Activated T-helper 9 cell treated with anti-CD3 and anti-CD28 coated beads, Interleukin-2, amount 50 U/mL, for 16 hours (primary cell): Measurements from ENCODE around the gene MB21D2.
A peak's percentile ranks its signal among the peaks of the same experiment; 100 is the strongest.

ENCODE experiments used
- DNase-seq: peaks from one replicate; pipeline ENCODE4 v3.0.0-alpha.2; 2020; ENCODE audit warnings: low read depth

Gene MB21D2

GRCh38 chr3:192833177-192833890, 84.3 kb downstream of the MB21D2 start:
- DNase-seq = no peak

DNA sequence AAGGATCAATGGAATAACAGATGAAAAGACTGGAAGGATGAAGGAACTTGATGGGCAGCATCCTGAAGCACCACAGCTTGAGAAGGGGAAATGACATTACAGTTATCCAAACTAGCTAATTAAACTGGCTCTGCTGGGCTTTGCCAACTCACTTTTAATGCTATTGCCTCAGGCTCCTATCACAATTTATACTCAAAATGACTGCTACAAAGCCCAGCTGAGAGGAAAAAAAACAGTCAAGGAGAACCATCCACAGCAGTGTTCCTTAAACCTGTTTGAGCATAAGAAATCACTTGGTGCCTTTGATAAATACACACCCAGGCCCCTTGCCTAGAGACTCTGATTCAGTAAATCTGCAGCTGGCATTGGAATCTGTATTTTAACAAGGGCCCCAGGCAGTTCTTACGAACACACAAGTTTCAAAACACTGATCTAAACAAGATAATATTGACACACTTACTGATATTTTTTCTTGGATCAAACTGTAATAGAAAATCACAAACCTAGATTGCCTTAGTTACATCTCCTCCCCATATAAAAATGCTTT, 85.8 kb downstream of the MB21D2 start:
- no peak for DNase-seq

DNA sequence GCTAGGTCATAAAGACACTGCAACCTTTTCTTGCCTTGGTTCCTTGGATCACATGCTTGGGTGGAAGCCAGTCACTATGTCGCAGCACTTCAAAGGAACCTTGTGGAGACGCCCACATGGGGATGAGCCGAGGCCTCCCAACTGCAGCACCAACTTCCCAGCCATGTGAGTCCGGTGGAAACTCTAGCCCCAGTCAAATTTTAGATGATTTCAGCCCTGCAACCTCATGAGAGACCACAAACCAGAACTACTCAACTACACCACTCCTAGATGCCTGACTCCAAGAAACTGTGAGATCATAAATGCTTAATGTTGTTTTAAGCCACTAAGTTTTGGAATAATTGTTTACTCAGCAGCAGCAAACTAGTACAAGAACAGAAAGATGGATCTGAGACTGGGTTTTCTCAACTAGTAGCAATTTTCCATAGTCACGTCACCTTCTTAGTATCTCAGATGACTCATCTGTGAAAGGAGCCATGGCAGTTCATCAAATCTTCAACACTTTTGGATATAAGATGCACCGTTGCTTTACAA, 86.5 kb downstream of the MB21D2 start:
- DNase-seq = no peak

GRCh38 chr3:192830291-192831110, 87.2 kb downstream of the MB21D2 start:
- DNase-seq = no peak

DNA sequence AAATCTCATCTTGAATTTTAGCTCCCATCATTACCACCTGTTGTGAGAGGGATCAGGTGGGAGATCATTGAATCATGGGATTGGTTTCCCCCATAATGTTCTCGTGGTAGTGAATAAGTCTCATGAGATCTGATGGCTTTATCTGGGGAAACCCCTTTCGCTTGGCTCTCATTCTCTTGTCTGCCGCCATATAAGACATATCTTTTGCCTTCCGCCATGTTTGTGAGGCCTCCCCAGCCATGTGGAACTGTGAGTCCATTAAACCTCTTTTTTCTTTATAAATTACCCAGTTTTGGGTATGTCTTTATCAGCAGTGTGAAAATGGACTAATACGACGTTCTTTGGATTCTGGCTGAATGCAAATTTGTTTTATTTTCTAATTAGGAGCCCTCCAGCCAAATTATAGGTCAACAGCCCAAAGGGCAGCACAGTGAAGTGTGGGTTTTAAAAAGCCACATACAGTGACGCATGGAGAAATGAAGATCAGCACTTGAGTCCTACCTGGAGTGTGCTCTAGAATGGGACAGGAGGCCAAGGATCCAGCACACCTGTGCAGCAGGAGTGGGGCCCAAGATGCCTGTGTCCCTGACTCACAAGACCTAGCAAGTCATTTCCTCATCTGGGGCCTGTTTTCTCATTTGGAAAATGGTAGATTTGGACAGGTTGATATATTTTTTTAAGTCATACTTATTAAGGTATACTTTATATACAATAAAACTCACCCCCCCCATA, 89.6 kb downstream of the MB21D2 start:
- no peak for DNase-seq

DNA sequence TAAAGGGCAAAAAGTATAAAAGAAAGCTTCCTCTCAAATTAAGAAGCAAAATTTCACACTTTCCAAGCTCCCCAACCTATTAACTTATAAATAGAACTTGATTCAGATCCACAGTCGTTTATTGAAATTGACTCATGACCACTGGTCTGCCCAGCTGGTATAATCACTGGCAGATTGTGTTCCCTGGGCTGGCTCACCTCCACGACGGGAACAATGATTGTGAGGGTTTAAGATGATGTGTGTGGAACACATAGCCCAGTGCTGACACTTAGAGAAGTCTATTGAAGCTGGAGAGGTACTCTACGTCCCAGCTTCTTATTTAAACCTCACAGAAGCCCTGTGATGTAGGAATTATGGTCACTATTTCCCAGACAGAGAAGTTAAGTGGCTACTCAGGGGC, 90.4 kb downstream of the MB21D2 start:
- DNase-seq = no peak

DNA sequence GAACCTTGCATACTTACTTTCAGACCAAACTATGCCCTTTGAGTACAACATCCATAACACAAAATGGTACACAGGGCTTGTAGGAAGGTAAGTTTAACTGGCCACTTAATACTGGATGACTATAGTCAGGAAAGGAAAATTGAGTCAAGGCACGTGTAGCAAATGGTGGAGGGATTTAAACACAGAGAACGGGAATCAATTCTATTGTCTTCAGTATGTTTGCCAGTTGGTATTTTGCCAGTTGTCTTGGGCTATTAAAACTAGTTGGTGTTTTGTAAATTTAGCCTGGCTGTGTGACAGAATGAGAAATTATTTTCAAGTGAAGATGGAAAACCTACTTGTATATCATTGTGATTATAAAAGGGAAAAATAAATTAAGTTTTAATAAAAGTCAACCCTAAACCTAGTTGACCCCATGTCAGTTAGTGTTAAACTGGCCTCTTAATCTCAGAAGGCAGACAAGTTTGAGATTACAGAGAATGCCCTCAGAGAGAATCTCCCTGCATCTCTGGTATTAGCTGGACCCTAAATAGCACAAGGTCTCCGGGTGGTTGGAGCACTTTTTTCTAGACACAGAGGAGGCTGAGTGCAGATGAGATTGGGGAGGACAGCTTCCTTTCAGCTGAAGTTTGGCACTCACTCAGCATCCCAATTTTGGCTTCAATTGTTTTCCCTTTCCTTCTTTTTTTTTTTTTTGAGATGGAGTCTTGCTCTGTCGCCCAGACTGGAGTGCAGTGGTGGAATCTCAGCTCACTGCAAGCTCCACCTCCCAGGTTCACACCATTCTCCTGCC, 91.2 kb downstream of the MB21D2 start:
- DNase-seq = no peak

DNA sequence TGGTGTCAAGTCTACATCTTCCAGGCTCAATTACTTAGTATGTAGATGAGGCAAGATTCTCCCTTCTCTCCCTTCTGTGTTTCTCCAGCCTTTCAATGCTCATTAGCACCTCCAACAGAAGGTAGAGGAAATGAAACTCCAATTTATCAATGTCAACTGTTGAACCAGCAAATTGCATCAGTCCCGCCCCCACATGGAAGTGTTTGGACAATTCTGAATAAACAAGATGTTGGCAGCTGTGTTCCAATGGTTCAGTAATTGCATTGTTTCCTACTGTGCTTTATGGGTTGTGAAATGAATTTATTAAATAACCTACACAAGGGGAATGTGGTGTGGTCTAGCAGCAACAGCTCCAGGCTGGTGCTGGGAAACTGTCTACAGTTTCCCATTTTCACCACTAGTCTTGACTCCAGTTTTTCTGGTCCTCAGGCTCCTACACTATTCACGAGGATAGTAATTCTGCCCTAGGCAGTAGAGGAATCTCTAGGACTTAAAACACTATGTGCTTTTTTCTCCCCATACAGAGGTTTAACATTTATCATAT, 91.9 kb downstream of the MB21D2 start:
- DNase-seq = no peak

DNA sequence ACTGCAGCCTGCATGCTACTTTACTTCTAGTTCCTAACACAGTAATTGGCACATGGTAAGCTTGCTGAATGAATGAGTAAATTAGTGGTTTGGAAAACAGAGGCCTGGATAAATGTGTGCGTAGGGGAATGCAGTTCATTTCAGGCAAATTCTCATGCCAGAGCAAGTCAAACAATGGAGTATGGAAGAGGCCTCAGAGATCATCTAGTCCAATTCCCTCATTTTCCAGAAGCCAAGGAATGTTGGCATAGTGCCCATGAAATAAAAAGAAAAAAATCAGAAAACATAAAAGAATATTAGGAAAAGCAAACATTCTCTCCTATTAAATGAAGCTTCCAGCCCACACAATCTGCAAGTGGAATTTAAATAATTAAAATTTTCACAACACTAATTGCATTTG, 92.4 kb downstream of the MB21D2 start:
- DNase-seq = no peak

DNA sequence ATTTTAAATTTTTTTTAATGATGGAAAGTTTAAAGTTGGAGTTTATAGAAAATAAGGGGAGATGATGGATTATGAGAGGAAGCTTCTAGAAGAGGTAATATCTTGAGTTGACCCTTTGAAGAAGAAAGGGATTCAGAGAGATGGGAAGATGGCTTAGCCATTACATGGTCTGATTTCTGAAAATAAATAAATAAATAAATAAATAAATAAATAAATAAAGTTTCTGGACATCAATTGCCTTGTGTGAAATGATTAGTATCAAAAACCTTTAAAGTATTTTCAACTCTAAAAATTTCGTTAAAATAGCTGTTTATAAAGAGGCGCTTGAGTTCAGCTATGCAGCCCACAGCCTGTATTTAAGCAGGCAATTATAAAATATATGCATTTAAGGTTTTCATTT, 93.3 kb downstream of the MB21D2 start:
- no peak for DNase-seq

GRCh38 chr3:192821161-192821560, 96.5 kb downstream of the MB21D2 start:
- no peak for DNase-seq

DNA sequence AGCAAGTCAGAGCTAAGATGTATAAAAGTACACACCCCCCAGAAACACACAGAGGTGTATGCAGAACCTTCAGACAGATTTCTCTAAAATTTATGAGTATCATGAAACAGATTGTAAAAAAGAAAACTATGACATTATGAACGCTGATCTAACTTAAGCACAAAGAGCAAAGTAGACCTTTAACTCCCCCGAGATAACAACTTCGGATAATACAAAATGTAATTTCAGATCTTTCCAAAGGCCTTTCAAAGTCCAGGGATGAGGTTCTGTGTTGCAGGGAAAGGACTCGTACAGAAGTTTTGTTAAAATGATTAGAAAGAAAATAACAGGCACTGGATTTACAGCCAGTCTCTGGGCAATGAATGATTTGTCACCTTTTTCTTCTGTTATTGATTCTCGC, 97.5 kb downstream of the MB21D2 start:
- DNase-seq = no peak

GRCh38 chr3:192819001-192819569, 98.6 kb downstream of the MB21D2 start:
- DNase-seq = peak; percentile 41

DNA sequence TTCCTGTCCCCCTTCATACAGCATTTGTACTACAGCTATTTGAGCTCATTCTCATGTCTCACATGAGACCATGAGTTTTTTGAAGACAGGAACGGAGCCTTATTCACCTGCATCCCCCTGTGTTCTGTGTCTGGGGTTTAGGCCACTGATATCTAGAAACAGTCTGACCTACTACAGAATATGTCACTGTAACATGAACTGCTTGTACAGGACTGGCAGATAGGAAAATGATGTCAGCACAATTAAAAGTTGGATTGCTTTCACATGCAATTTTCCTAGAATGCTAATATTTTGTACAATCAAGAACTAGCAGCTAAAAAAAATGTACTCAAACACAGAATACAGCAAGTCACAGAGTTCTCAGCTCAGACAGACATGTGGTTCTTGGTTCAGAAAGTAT, 99.5 kb downstream of the MB21D2 start:
- no peak for DNase-seq

- DNase-seq = no peak
Measured at GRCh38 chr3:192817506-192817905, 100.2 kb downstream of the MB21D2 start.

GRCh38 chr3:192817053-192817452, 100.6 kb downstream of the MB21D2 start:
- DNase-seq = no peak

GRCh38 chr3:192816351-192816750, 101.3 kb downstream of the MB21D2 start:
- DNase-seq = no peak

- DNase-seq = no peak
Measured at GRCh38 chr3:192812743-192813383, 104.8 kb downstream of the MB21D2 start.

DNA sequence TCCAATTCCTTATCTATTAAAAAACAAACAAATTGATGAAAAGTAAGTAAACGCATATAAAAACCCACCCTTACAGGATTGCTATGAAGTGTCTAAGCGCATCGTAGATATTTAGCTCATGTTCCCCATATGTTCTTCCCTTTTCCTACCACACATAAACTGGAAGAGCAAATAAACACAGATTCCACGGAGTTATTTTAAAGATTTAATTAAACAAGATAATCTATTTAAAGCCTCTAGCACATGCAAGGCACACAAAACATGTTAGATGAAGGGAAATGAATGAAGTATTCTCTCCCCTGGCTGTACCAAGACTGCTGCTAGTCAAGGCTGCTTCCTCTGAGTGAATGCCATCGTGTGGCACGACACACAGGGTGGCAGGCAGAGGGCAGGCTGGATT, 111.9 kb downstream of the MB21D2 start:
- DNase-seq = no peak

- no peak for DNase-seq
Measured at GRCh38 chr3:192804502-192804901, 113.2 kb downstream of the MB21D2 start.
